Suprapubic skin (tissue), 3 donors: ENCODE results near the gene CRYBG2.

Experiments used
- CTCF ChIP-seq, 2 donors: fragments of 200-600 bp in 1 of 2; fragments of 450-650 bp in 1 of 2; sonication (generic) in 1 of 2; IDR thresholded peaks; one replicate each; pipeline ENCODE4 v1.5.1; 2016 to 2019; ENCODE audit warnings: antibody characterized with exemption in 2 of 2, mild to moderate bottlenecking in 1 of 2, moderate library complexity in 1 of 2
- EP300 ChIP-seq: sonication (generic); formaldehyde crosslinking; IDR thresholded peaks from one replicate; pipeline ENCODE4 v1.6.1; 2017; ENCODE audit warnings: antibody characterized with exemption
- POLR2A ChIP-seq, 2 donors: fragments of 450-650 bp; IDR thresholded peaks; one replicate each; pipeline ENCODE4 v1.6.1; 2017; ENCODE audit warnings: antibody characterized with exemption in 2 of 2, mild to moderate bottlenecking in 2 of 2, moderate library complexity in 2 of 2

GRCh38 chr1:26274801-26275425, 79.0 kb downstream of the CRYBG2 start:
- TF ChIP-seq CTCF (IDR thresholded peaks at IDR 0.05) (no peak), POLR2A (IDR thresholded peaks at IDR 0.05) (no peak), EP300 (no peak)
